Measurements from ENCODE around the gene YWHAH.

- TF ChIP-seq CTCF (IDR thresholded peaks at IDR 0.05): no peak
- no peak for TF ChIP-seq POLR2AphosphoS5 (IDR thresholded peaks at IDR 0.05)
These were observed 21.8 kb upstream of the YWHAH start for GRCh38 chr22:31922534-31922933.
